A673 (cell line): ENCODE results near the gene NREP. TPM values are rescaled to one million over a fixed set of nuclear protein-coding genes. Genes with fewer than 3 reads are reported as not detected.
"Not testable (repeated sequence)": the region's sequence is repeated elsewhere in the genome, so short reads cannot be mapped to it uniquely, and the experiment has no call there.

Experiments
- BruUV-seq: library from RNA; stranded (reverse); fragments of 400-500 nt; replicated peaks from 2 replicates; lab custom pipeline; 2021; lab: Mats Ljungman, UMichigan
- CTCF ChIA-PET: fragments of 300-600 bp; sonication (Branson Sonifier 250); formaldehyde crosslinking; loops from one replicate; lab custom pipeline; 2022; ENCODE audit warnings: antibody characterized with exemption; lab: Charles Lee
- POLR2A ChIA-PET: fragments of 300-600 bp; sonication (Branson Sonifier 250); formaldehyde crosslinking; loops from one replicate; lab custom pipeline; 2022; ENCODE audit warnings: antibody characterized with exemption; ENCODE audit not compliant: low non-redundant PET; lab: Charles Lee
- DNase-seq: peaks from one replicate; pipeline ENCODE4 v3.0.0-alpha.2; 2015; ENCODE audit warnings: low spot score
- H3K27ac ChIP-seq: fragments of 200-600 bp; sonication (generic); 2 replicates; pipeline ENCODE4 v1.5.1; 2016; ENCODE audit warnings: mixed run types, low read depth, mild to moderate bottlenecking, mixed read lengths, antibody characterized with exemption, low read length; ENCODE audit not compliant: poor library complexity, severe bottlenecking
- H3K27me3 ChIP-seq: fragments of 200-600 bp; sonication (generic); replicated peaks from 2 replicates; pipeline ENCODE4 v1.6.1; 2017; ENCODE audit warnings: mixed run types, low read depth, mild to moderate bottlenecking, mixed read lengths, antibody characterized with exemption, low read length; ENCODE audit not compliant: insufficient read depth, poor library complexity
- H3K36me3 ChIP-seq: fragments of 200-600 bp; sonication (generic); 2 replicates; pipeline ENCODE4 v1.6.1; 2016; ENCODE audit warnings: mixed run types, mild to moderate bottlenecking, mixed read lengths, antibody characterized with exemption, low read length; ENCODE audit not compliant: insufficient read depth, poor library complexity, severe bottlenecking
- H3K4me1 ChIP-seq: fragments of 200-600 bp; sonication (generic); 2 replicates; pipeline ENCODE4 v1.6.1; 2017; ENCODE audit warnings: mixed run types, mild to moderate bottlenecking, mixed read lengths, antibody characterized with exemption, low read length; ENCODE audit not compliant: insufficient read depth, poor library complexity, severe bottlenecking
- H3K4me3 ChIP-seq: fragments of 200-600 bp; sonication (generic); 2 replicates; pipeline ENCODE4 v1.5.1; 2016; ENCODE audit warnings: low read depth, mixed run types, mild to moderate bottlenecking, mixed read lengths, low read length; ENCODE audit not compliant: poor library complexity, severe bottlenecking
- H3K9me3 ChIP-seq: fragments of 200-600 bp; sonication (generic); 2 replicates; pipeline ENCODE4 v1.6.1; 2016; ENCODE audit warnings: mixed run types, low read depth, mild to moderate bottlenecking, mixed read lengths, antibody characterized with exemption, low read length; ENCODE audit not compliant: poor library complexity, severe bottlenecking
- CTCF ChIP-seq: fragments of 300-800, 200-600 bp; sonication (generic); conservative IDR thresholded peaks from 2 replicates; pipeline ENCODE4 v1.5.1; 2017; ENCODE audit warnings: low read depth, mild to moderate bottlenecking, antibody characterized with exemption, low read length, moderate library complexity, mixed read lengths
- EZH2 ChIP-seq: fragments of 200-600 bp; sonication (generic); IDR thresholded peaks from 2 replicates; pipeline ENCODE4 v1.6.1; 2017; ENCODE audit warnings: borderline replicate concordance, low read depth, mild to moderate bottlenecking, mixed read lengths, antibody characterized with exemption, low read length; ENCODE audit not compliant: poor library complexity, severe bottlenecking
- intact Hi-C: fragments of 100-400 bp; cut with micrococcal nuclease; formaldehyde crosslinking; loops from one replicate; pipeline ENCODE4 v1.10.0; 2022; ENCODE audit not compliant: unreplicated experiment
- total RNA-seq: library from RNA; stranded (reverse); gene quantifications from 2 replicates; pipeline ENCODE4 v1.2.3, GENCODE V29; 2021

NREP gene
- total RNA-seq, 1 experiment from 2014 or later: 31.0 TPM

DNA sequence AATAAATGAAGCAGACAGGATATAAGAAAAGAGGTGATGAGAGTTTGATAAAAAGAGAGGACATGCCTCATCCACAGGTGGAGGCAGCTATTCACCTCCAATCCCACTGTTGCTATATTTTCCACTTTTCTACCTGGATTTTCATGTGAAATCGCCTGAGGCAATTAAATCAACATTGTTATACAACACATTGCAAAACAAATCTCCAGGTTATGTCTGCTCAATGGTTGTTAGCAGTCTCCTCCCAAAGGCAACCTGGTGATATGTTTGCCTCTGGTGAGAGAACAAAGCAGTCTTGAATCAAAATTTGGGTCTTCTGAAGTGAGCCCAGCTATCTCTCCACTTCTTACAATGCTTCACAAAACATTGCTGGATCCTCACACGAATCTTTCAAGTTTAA lies 30.0 kb downstream of the NREP start:
- no peaks in the 10 kb centered on the region for H3K9me3 ChIP-seq
- no peak for DNase-seq
- H3K4me1 ChIP-seq: no peaks in the 10 kb centered on the region
- H3K4me3 ChIP-seq: no peak overlapping the region
- no TSS peak for BruUV-seq
- CTCF ChIA-PET: no interaction called here
- H3K27me3 ChIP-seq: no peaks in the 10 kb centered on the region
- POLR2A ChIA-PET: no interaction called here
- intact Hi-C loops: no loop called here
- no peak overlapping the region for H3K27ac ChIP-seq
- TF ChIP-seq EZH2: no peak
- TF ChIP-seq CTCF: no peak
- no peaks in the 10 kb centered on the region for H3K36me3 ChIP-seq

DNA sequence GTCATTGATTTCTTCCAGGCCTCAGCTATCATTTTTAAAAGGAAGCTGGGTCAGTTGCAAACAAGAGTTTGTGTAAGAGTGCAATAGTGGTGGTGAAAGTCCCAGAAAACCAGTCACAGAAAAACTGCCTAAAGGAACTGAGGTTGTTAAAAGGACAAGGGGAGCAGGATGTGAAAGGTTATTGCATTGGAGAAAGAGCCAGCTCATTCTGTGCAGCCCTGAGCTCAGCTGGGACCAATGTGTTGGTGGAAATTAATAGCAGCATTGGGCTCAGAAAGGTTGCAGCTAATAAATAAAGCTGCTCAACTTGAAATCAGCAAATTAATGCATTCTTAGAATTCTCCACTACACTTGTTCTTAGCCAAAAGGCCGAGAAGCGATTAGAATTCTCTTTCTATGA lies 34.9 kb downstream of the NREP start:
- BruUV-seq: no TSS peak
- TF ChIP-seq CTCF (no peak), EZH2 (no peak)
- H3K36me3 ChIP-seq: no peaks in the 10 kb centered on the region
- no peaks in the 10 kb centered on the region for H3K4me1 ChIP-seq
- no peaks in the 10 kb centered on the region for H3K27me3 ChIP-seq
- DNase-seq: no peak
- POLR2A ChIA-PET: no interaction called here
- H3K4me3 ChIP-seq: no peak overlapping the region
- H3K27ac ChIP-seq: no peak overlapping the region
- intact Hi-C loops: no loop called here
- CTCF ChIA-PET: no interaction called here
- H3K9me3 ChIP-seq: no peaks in the 10 kb centered on the region

- ChIA-PET POLR2A (no interaction called here), CTCF (no interaction called here)
- DNase-seq: no peak
- Histone ChIP-seq H3K9me3 (no peaks in the 10 kb centered on the region), H3K36me3 (no peaks in the 10 kb centered on the region), H3K4me3 (no peak overlapping the region), H3K27ac (no peak overlapping the region), H3K4me1 (no peaks in the 10 kb centered on the region), H3K27me3 (no peaks in the 10 kb centered on the region)
- intact Hi-C loops: no loop called here
- no TSS peak for BruUV-seq
- no peak for TF ChIP-seq EZH2
Observed at GRCh38 chr5:111720333-111720890, 36.6 kb downstream of the NREP start.

GRCh38 chr5:111719773-111720172 lies 37.2 kb downstream of the NREP start:
- intact Hi-C loops: no loop called here
- no peaks in the 10 kb centered on the region for H3K36me3 ChIP-seq
- POLR2A ChIA-PET: no interaction called here
- CTCF ChIA-PET: no interaction called here
- H3K4me1 ChIP-seq: no peaks in the 10 kb centered on the region
- H3K27me3 ChIP-seq: no peaks in the 10 kb centered on the region
- H3K9me3 ChIP-seq: no peaks in the 10 kb centered on the region
- H3K4me3 ChIP-seq: no peak overlapping the region
- BruUV-seq: no TSS peak
- no peak for DNase-seq
- TF ChIP-seq CTCF (no peak), EZH2 (no peak)
- no peak overlapping the region for H3K27ac ChIP-seq

DNA sequence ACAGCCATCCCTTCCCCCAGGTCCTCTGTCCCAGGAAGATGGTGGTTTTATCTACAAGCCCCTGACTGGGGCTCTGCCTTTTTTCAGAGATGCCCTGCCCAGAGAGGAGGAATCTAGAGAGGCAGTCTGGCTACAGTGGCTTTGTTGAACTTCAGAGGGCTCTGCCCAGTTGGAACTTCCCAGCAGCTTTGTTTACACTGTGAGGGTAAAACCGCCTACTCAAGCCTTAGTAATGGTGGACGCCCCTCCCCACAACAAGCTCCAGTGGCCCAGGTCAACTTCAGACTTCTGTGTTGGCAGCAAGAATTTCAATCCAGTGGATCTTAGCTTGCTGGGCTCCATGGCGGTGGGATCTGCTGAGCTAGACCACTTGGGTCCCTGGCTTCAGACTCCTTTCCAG lies 40.2 kb downstream of the NREP start:
- H3K36me3 ChIP-seq, H3K4me1 ChIP-seq, BruUV-seq, H3K27ac ChIP-seq, intact Hi-C loops, H3K4me3 ChIP-seq, H3K9me3 ChIP-seq, POLR2A ChIA-PET, DNase-seq, H3K27me3 ChIP-seq, CTCF ChIA-PET: not testable (repeated sequence)
